GM19025 (cell line): ENCODE results near the gene CDK5R1.
"Not testable (repeated sequence)": the region's sequence is repeated elsewhere in the genome, so short reads cannot be mapped to it uniquely, and the experiment has no call there.

ENCODE experiments used
- ATAC-seq: cut with Tn5 transposase; IDR thresholded peaks from one replicate; pipeline ENCODE4 v1.9.1; 2021; ENCODE audit warnings: mild to moderate bottlenecking, low read depth, moderate library complexity; ENCODE audit not compliant: unreplicated experiment

CDK5R1 gene

DNA sequence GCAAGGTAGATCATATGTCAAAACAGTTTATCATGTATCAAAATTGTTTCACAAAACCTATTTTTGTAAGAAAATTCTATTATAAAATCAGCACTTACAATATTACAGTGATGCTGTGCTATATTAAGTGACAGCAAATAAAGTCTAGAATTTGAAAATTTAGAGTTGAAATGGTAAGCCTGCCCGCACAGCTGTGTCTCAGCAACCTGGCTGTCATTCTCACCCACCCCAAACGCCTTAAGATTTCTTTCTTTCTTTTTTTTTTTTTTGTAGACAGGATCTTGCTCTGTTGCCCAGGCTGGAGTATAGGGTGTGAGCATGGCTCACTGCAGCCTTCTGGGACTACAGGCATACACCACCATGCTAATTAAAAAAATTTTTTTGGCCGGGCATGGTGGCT lies 26.8 kb downstream of the CDK5R1 start:
- ATAC-seq: no peak

DNA sequence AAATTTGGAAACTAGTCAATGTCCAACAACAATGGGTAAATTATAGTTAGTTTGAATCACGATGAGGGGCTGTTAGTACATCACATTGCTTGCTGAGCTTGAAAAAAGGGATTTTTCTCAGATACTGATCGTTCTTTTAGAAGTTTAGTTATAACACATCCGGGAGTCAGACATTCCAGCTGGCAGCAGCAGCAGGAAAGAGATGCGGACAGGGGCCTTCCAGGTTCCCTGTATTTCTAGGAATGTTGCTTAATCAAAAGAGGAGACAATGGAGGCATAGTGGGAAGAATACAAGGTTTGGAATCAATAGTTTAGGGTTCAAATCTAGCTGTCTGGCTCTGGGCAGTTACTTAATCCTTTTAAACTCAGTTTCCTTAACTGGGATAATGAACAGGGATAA lies 27.8 kb downstream of the CDK5R1 start:
- no peak for ATAC-seq

DNA sequence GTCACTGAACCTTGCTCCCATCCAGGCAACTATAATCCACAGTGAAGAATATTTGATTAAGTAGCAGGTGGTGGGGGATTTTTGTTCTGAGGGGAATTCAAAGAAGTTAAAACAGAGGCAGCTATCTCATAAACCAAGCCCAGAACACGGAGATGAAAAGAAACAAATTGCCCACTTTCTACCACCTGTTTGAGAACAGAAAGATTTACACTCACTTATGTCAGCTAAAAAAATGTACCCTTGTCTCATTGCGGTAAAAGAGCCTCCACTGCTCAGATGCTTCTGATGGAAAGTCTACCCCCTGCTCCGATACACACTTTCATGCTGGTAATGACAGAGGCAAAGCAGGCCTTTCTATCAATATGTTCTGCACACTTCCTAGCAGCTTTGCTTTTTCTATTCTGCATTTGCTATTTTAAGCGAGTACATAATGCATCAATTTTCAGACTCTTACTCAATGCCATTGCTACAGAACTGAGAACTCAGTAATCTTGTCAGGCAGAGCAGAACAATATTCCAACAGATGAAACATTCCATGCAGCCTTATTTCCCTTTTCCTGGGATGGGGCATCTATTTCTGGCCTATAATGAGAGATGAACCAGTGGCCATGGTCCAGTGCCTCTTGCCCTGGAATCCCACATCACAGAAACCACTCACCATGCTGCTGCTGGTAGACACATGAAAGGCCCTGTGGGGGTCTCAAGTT lies 29.0 kb downstream of the CDK5R1 start:
- ATAC-seq: no peak

DNA sequence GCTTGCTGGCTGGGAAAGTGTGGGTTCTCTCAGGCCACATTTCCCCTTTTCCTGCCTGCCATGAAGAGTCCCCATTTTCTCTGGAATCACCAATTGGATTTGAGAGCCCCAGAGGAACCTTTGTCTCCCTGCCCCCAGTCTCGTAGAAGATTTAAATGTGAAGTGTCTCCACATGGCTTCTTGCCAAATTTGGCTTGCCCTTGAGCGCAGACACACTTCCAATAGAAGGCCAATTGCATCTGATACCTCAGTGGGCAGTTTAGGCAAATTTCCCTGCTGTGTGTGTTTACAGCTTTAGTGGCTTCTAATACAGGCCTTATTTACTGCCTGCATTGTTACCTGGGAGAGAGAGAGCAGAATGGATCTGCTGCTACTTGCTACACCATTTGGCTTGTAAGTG lies 29.7 kb downstream of the CDK5R1 start:
- no peak for ATAC-seq

DNA sequence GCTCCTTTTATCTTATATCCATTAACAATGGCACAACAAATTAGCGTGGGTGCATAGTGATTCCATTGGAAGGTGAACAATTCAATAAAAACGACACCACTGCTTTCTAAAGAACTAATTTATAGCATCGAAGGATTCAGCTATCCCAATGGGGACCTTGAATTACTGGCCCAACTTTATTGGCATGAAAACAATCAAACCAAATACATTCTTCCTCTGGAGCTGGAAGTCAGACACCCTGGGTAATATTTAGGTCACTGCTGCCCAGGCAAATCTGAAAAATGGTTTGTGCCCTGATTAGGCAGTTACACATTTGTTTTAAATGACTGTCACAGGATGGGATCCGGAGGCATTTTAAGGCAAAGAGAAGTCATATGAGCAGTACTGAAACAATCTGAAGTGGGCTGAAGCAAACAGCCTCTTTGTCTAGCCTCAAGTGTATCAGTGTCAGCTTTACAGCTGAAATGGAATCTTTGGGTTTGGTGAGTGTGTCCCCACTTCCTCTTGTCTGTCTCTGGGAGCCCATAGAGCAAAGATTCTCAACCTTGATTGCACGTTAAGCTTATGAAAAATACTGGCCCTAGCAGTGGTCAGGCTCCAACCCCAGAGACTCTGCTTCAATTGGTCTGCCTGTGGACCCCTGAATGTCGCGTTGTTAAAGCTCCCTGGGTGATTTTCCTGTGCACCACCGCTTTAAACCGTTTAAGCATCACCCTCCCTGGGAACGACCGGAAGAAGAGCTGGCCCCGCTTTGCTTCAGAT lies 30.3 kb downstream of the CDK5R1 start:
- no peak for ATAC-seq

DNA sequence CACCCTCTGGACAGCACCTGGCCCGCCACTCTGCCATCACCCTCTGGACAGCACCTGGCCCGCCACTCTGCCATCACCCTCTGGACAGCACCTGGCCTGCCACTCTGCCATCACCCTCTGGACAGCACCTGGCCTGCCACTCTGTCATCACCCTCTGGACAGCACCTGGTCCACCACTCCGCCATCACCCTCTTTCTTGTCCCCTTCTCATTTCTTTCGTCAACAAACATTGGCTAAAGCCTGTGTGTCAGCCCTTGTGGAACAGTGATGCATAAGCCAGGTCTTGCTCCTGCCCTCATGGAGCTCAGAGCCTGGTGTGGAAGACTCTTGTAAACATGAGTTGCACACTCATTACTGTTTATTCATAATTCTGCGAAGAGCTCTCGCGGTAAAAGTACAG lies 31.2 kb downstream of the CDK5R1 start:
- no peak for ATAC-seq

DNA sequence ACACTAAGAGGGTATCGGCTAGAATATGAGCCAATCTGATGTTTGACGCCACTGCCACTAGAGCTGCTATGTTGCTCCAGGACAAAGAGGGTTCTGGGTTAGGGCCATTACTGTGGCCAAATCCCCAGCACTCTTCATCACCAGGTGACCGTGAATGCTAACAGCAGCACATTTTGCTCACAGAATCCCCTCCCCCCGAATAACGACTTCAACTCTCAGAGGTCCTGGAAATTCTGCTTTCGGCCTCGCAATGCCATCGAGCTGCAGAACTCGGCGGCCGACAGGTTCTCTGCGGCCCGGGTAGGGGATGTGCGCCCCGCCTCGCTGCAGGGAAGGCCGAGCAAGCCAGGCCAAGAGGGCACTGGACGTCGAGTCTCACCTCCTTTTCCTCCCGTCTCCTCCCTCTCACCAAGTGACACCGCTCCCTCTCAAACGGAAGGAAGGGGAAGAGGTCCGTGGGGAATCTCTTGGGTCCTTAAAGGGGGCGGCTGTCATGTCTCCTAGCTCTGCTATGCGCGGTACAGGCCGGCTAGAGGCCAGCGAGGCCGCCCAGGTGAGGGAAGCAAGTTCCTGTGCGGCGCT lies 31.9 kb downstream of the CDK5R1 start:
- no peak for ATAC-seq

DNA sequence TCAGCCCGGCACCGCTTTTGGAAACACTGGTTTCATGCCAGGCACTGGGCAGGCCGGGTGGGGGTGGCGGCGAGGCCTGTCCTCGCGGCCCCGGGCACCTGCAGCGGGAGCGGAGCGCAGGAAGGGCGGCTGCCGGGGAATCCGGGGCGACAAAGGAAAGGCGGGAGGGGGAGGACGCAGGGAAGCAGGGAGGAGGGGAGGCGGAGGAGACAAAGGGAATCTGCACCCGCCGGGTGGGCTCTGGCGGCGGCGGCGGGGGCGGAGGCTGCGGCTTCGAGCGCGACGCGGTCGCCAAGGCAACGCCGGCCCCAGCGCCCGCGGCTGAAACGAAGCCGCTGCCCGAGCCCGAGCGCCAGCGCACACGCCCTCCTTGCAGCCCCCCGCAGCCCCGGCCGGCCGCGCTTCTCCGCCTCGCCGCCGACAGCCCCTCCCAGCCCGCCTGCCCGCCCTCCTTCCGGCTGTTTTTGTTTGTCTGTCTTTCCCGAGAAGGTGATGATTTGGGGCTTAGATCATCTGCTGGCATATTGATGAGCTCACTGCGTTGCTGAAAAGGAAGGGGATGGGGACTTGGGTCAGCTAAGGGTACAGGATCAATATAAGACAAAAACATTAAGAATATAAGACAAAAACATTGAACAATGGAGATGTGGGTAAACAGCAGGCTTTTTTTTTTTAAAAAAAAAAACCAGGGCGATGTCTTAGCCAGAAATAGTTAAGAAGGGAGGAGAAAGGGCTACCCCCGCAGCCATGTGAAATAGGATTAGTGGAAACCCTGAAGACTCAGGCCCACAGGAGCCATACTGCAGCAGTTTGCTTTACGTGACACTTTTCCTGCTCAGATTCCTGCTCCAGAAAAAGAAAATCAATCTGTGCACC lies 32.7 kb downstream of the CDK5R1 start:
- no peak for ATAC-seq

DNA sequence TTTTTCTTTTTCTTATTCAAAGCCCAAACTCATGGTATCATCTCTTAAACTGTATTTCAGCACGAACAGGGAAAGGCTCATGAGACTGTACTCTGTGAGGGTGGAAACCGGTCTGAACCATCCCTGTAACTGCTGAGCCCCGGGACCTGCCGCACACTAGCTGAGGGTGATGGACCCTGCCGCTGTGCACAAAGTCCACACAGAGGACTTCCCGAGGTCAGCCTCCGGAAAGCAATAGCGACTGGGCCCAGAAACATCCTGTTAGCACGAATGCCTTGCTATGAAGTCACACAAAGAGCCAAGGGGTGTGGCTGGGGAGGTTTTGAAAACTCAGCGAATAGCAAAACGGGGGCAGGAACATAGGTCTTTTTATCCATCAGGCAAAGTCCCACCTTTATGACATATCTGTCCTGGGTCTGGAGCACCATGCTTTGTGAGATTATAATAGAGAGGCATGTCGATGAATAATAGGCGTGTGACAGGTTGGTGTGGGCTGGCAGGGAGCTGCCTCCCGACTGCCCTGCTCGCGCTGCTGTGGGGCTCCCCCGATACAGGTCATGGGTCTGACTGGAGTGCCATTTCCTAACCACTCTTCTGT lies 33.4 kb downstream of the CDK5R1 start:
- ATAC-seq: no peak

DNA sequence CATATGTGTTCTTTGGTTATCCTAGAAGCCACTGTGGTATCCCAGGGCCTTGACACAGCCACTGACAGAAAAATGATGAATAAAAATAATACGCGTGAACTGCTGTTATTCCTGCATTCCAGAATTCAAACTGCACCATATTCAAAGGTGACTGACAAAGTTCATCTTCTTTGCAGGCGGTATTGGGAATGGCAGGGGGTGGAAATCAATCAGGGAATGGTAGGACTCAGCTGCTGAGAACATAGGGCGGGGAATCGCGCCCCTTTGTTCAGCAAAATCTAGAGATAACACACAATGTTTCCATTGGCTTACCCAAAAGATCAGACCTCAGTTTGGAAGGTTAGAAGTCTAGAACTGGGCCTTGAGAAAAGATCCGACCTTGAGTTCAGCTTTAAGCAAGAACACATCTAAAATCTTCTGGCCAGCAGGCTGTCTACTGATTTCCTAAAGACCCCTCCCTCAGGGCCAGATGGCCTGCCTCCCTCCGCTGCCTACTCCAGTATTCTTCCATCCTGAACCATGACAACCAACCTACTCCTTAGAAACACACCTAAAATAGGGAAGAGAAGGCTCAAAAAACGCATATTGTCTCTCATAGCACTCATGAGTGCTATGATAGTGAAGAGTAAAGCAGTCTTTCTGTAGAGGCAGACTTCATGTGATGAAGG lies 34.1 kb downstream of the CDK5R1 start:
- ATAC-seq: no peak

DNA sequence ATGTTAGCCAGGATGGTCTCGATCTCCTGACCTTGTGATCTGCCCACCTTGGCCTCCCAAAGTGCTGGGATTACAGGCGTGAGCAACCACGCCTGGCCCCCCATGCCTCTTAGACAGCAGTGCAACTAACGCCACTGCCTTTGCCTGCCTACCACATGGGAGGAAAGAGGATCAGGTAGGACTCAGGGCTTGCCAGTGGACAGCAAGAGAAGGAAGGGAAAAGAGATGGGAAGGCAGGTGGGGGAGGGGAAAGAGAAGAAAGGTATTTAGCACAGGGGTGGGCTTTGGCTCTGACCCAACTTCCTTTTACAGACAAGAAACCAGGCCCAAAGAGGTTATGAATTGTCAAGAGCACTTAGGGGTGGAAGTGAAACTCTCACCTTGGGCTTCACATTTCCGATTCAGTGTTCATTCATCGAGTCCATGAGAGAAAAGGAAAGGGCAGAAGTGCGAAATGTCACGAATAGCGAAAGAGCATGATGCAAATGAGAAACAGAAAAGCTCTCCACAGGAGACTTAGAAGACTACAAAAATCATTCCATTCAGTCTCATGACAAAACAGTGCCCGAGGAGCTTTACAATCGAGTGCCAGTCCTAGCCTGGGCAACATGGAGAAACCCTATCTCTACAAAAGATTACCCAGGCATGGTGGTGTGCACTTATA lies 36.4 kb downstream of the CDK5R1 start:
- ATAC-seq: peak; percentile 46

DNA sequence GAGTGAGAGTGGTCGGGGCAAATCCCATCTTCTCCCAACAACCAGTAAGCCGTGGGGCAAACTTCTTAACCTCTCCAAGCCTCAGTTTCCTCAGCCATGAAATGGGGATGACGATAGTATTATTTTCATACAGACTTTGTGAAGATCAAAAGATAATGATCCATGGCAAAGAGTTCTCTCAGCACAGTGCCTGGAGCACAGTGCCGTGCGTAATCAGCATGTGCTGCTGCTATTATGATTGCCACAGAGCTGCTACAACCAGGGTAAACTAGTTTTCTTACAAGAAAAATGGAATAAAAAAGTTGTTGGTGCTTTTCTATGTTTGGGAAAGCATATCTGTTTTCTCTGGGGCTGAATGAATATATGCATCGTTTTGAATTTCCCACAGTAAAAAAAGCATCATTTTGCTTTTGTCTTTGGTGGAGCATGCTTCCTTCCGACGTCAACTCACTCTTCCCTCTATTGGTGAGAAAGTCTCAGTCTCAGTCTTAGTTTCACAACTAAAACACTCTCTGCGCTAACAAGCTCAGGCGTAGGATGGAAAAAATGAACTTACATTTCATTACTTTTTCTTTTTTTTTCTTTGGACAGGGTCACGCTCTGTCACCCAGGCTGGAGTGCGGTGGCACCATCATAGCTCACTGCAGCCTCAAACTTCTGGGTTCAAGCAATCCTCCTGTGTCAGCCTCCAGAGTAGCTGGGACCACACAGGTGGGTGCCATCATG lies 37.2 kb downstream of the CDK5R1 start:
- ATAC-seq: peak; percentile 45

DNA sequence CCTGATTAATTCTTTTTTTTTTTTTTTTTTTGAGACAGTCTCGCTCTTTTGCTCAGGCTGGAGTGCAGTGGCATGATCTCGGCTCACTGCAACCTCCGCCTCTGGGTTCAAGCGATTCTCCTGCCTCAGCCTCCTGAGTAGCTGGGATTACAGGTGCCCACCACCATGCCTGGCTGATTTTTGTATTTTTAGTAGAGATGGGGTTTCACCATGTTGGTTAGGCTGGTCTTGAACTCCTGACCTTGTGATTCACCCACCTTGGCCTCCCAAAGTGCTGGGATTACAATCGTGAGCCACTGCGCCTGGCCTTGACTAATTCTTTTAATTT lies 37.7 kb downstream of the CDK5R1 start:
- not testable (repeated sequence) for ATAC-seq

DNA sequence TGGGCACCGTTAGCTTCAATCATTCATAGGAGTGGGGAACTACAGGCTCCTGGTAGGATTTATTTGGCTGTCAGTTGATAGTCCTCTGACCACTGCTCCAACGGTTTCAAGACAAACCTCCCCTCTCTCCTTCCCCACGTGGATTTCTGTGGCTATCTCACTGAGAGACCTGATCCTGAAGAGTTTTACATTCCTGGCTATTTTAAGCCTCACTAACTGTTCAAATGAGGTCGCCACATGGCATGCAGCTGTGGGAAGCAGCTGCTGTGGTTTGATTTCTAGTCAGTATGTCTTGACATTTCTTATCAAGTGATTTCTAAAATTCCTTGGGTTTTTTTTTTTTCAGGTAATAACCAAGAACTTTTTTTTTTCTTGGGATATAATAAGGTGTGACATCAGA lies 38.3 kb downstream of the CDK5R1 start:
- no peak for ATAC-seq

DNA sequence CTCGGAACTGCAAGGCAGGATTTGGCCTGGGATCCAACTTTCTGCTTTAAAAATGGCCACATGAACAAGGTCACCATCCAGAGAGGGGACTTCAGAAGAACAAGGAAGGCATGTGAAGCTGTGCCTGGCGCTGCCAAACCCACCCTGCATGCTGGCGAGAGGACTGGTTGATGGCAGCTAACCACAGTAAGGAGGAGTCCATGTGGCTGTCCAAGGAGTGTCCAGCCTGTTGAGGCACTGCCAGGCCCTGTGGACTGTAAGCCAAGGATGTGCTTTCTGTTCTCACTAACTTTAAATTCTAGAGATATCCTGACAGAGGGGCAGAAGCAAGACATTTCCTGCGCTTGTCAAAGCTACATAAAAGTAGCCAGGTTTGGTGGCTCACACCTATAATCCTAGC lies 40.4 kb downstream of the CDK5R1 start:
- no peak for ATAC-seq

DNA sequence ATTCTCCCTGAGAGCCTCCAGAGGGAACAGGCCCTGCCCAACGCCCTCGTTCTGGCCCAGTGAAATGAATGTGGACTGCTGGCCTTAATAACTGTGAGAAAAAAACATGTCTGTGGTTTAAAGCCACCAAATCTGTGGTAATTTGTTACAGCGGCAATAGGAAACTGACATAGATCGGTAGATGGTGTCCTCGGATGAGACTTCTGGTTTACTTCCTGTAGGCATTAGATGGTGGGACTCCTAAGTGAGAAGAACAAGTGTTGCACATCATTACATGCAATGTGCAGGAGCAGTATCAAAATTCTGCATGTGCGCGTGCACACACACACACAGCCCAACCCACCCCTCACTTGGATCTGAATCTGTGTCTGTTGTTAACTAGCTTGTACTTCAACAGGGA lies 42.0 kb downstream of the CDK5R1 start:
- ATAC-seq: no peak

DNA sequence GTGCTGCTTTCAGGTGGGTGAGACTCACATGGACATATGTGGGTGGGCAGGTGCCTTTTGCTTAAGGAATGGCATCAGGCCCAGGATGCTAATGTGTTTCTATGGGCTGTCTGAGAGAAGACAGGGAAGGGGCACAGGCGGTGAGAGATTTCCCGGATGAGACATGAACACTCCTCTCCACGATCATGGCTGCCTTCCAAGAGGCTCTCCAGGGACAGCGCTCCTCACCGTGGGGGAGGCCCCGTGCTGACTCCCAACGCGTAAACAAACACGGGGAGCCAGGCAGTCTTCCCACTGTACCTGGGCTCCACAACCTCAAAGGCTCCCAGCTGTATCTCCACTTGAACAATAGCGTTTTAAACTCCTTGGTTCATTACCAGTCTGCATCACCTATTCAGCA lies 42.8 kb downstream of the CDK5R1 start:
- no peak for ATAC-seq

DNA sequence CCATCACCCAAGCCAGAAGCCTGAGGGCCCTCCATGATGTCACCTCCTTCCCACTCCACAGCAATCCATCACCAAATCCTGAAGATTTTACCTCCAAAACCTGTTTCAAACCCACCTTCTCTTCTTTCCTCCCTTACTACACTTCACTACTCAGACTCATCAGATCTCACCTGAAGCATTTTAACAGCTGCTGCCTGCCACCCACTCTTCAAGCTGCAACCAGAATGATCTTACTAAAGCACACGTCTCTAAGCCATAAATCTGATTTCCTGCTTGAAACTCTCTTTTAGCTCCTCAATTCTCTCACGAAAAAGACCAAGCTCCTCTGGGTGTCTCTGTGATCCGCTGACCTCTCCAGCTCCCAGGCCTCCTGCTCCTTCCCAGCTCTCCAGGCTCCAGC lies 46.5 kb downstream of the CDK5R1 start:
- ATAC-seq: no peak
